Measurements from ENCODE around the gene PDE6B. TPM values are rescaled to one million over a fixed set of nuclear protein-coding genes. Genes with fewer than 3 reads are reported as not detected.

Gene PDE6B
- total RNA-seq, 2 experiments from 2014 or later = 16.1 to 17.7 TPM

DNA sequence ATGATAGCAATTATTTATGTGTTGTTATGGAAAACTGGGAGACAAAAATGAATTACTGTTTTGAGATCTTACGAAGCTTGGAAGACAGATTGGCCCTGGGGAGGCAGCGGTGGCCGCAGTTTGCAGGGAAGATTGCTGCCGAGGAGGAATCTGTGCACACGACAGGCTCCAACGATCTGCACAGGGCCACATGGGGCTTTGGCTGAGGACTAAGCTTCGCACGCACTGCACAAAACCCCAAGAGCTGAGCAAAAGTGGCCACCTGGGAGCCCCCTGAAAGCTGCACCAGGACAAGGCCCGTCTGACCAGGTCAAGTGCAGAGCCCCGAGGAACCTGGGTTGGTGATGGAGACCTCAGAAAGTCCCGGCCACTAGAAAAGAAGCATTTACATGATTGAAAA is 5.2 kb upstream of the PDE6B start:
- Mint-ChIP-seq H3K4me3 (no peak overlapping the region), H3K27me3 (ENCODE audit: low read depth) (peaks cover 6% of the 10 kb centered on the region), H3K4me1 (ENCODE audit: low read depth) (no peaks in the 10 kb centered on the region), H3K27ac (no peak overlapping the region), H3K36me3 (ENCODE audit: low read depth) (no peaks in the 10 kb centered on the region), H3K9me3 (ENCODE audit: insufficient read depth) (no peaks in the 10 kb centered on the region)
- CTCF ChIA-PET = no interaction called here
- ATAC-seq (no peak), DNase-seq (no peak)
- POLR2A ChIA-PET = no interaction called here

DNA sequence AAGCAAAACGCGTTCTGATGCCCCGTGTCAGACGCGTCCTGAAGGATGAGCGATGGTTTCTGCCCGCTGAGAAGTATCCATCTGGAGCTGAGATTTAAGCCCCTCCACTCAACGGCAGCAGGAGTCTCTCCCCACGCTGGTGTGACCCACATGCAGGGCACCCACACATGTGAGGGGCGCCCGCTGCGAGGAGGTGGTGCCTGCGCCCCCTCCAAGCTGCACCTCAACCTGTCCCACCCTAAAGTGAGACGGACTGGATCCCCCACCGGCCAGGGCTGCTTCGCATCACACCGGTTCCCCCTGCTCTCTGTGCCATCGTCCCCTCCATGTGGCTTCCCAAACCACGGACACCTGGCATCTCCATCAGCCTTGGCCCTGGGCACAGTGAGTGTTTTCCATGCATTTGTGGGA is 4.5 kb upstream of the PDE6B start:
- no peak overlapping the region for H3K27ac Mint-ChIP-seq
- no peaks in the 10 kb centered on the region for H3K9me3 Mint-ChIP-seq (ENCODE audit: insufficient read depth)
- no peaks in the 10 kb centered on the region for H3K36me3 Mint-ChIP-seq (ENCODE audit: low read depth)
- no peaks in the 10 kb centered on the region for H3K27me3 Mint-ChIP-seq (ENCODE audit: low read depth)
- DNase-seq = no peak
- H3K4me3 Mint-ChIP-seq = no peak overlapping the region
- POLR2A ChIA-PET = no interaction called here
- no peak for ATAC-seq
- CTCF ChIA-PET = no interaction called here
- H3K4me1 Mint-ChIP-seq (ENCODE audit: low read depth) = no peaks in the 10 kb centered on the region

DNA sequence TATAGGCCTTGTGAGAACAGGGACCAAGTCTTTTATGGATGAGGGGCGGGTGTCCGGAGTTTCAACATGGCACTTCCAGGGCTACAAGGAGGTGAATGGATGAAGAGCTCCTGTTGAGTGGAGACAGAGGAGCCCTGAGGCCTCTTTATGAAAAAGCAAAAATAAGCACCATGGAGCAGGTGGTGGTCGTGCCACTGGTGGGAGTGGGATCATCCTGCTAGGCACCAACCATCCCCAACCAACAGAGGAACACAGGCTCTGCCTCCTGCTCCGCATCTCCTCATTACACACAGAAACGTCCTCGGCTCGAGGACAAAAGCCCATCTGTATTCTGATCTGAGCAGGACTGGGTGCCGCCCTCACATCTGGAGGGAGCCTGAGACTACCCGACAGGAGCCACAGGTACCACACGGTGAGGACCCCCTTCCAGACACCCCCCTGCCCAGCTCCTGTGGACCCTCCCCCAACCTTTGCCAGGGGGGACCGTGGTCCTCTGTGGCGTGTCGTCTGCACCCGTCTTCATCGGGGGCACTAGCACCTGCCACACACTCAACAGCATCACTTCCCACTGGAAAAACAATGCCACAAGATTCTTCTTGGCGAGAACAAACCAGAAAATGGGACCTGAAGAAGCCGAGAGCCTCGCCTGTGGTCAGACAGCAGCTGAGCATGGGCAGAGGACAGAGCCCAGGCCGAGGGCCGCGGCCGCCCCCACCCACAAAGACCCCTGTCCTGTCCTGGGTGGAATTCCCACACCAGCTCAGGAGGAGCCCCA is 3.9 kb upstream of the PDE6B start:
- no peaks in the 10 kb centered on the region for H3K9me3 Mint-ChIP-seq (ENCODE audit: insufficient read depth)
- H3K27me3 Mint-ChIP-seq (ENCODE audit: low read depth) = no peaks in the 10 kb centered on the region
- ATAC-seq (no peak), DNase-seq (no peak)
- POLR2A ChIA-PET = no interaction called here
- CTCF ChIA-PET = no interaction called here
- H3K4me3 Mint-ChIP-seq = no peak overlapping the region
- no peaks in the 10 kb centered on the region for H3K4me1 Mint-ChIP-seq (ENCODE audit: low read depth)
- no peak overlapping the region for H3K27ac Mint-ChIP-seq
- no peaks in the 10 kb centered on the region for H3K36me3 Mint-ChIP-seq (ENCODE audit: low read depth)

DNA sequence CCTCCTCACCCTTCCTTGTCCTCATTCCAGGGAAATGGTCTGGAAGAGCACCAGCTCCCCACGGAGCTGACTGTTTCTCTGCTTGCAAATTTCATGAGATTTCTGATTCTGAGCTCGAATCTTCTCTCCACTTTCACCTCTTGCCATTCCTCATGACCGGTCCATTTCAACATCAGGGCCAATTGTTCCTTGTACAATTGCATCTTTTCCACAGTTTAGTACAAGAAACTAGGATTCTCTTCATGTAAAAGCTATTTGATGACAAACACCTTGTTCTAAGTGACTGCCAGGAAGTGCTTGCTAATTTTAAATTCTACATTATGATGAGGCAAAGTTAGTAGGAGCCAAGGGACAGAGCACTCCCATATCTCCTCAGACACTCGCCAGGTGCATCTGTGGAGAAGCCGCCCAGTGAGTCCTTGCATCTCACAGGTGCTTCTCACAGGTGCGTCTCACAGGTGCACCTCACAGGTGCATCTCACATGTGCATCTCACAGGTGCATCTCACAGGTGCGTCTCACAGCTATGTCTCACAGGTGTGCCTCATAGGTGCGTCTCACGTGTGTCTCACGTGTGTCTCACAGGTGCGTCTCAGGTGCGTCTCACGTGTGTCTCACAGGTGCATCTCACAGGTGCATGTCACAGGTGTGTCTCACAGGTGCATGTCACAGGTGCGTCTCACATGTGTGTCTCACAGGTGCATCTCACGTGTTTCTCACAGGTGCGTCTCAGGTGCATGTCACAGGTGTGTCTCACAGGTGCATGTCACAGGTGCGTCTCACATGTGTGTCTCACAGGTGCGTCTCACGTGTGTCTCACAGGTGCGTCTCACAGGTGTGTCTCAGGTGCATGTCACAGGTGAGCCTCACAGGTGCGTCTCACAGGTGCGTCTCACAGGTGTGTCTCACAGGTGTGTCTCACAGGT is 3.0 kb upstream of the PDE6B start:
- Mint-ChIP-seq H3K4me1 (ENCODE audit: low read depth) (no peaks in the 10 kb centered on the region), H3K27ac (no peak overlapping the region), H3K9me3 (ENCODE audit: insufficient read depth) (no peaks in the 10 kb centered on the region), H3K27me3 (ENCODE audit: low read depth) (no peaks in the 10 kb centered on the region), H3K4me3 (no peak overlapping the region), H3K36me3 (ENCODE audit: low read depth) (no peaks in the 10 kb centered on the region)
- CTCF ChIA-PET = no interaction called here
- POLR2A ChIA-PET = no interaction called here
- no peak for ATAC-seq
- DNase-seq = no peak

DNA sequence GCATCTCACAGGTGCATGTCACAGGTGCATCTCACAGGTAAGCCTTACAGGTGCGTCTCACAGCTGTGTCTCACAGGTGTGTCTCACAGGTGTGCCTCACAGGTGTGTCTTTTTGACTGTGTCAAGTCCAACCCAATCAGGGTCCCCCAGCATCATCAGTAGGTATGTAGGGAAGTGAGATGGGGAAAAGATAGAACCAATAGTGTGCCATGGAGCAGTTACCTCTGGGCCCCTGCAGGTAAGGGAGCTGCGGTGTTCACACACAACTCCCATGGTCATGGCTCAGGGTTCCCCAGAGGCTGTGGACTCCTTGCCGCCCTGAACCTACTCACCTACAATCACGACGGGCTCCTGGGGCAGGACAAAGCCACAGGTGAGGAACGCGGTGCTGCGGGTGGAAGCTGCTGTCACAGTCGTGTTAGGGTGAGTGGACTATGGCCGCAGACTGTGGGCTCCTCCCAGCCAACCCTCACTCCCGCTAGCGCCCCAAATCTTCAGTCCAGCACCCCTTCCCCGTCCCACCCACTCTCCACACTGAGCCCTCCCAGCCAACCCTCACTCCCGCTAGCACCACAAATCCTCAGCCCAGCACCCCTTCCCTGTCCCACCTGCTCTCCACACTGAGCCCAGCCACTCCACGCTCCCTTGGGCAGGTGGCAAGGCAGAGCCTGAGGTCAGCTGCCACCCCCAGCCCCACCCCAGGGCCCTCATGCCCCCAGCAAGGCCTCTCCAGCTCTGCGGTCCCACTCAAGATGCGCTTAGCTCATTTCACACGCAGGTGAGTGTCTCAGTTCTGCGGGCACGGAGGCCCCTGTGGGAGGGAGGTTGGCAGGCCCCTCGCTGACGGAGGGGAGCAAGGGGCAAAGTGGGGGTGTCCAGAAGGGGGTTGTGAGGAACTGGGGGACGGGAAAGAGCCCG is 2.1 kb upstream of the PDE6B start:
- Mint-ChIP-seq H3K9me3 (ENCODE audit: insufficient read depth) (no peaks in the 10 kb centered on the region), H3K4me1 (ENCODE audit: low read depth) (no peaks in the 10 kb centered on the region), H3K4me3 (no peak overlapping the region), H3K27me3 (ENCODE audit: low read depth) (no peaks in the 10 kb centered on the region), H3K27ac (no peak overlapping the region), H3K36me3 (ENCODE audit: low read depth) (no peaks in the 10 kb centered on the region)
- POLR2A ChIA-PET = no interaction called here
- DNase-seq = no peak
- CTCF ChIA-PET = no interaction called here
- no peak for ATAC-seq

DNA sequence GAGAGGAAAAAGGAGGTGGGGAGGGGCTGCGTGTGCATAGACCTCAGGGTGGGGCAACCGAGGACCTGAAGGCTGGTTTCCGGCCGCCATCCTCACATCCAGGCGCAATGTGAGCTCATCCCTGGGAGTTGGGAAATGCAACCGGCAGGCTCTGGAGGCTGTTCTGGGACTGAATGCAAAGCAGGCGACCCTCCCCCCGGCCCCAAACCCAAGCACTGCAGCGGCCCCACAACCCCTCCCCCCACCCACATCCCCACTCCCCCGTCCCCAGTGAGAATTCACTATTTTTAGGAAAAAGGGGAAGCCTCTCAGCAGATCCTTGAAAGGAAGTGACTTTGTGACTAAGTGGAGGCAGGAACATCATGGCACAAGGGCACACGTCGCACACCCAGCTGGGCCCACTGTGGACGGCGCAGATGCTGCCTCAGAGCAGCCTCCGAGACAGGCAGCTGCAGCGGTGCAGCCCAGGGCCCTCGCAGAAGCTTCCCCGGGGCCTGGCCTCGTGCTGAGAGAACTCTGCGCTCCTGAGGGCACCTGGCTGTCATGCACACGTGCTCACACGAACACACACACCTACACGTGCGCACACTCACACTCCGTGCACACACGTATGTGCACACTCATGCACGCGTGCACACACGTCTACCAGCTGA is 1.3 kb upstream of the PDE6B start:
- H3K27ac Mint-ChIP-seq = no peak overlapping the region
- H3K9me3 Mint-ChIP-seq (ENCODE audit: insufficient read depth) = no peaks in the 10 kb centered on the region
- no peaks in the 10 kb centered on the region for H3K27me3 Mint-ChIP-seq (ENCODE audit: low read depth)
- no peak for ATAC-seq
- CTCF ChIA-PET = no interaction called here
- H3K36me3 Mint-ChIP-seq (ENCODE audit: low read depth) = no peaks in the 10 kb centered on the region
- no peaks in the 10 kb centered on the region for H3K4me1 Mint-ChIP-seq (ENCODE audit: low read depth)
- POLR2A ChIA-PET = no interaction called here
- H3K4me3 Mint-ChIP-seq = no peak overlapping the region
- DNase-seq = no peak

DNA sequence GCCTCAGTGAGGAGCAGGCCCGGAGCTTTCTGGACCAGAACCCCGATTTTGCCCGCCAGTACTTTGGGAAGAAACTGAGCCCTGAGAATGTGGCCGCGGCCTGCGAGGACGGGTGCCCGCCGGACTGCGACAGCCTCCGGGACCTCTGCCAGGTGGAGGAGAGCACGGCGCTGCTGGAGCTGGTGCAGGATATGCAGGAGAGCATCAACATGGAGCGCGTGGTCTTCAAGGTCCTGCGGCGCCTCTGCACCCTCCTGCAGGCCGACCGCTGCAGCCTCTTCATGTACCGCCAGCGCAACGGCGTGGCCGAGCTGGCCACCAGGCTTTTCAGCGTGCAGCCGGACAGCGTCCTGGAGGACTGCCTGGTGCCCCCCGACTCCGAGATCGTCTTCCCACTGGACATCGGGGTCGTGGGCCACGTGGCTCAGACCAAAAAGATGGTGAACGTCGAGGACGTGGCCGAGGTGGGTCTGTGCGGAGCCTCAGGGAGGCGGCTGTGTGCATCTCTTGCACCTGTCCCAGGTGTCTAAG is 323 bp downstream of the PDE6B start:
- CTCF ChIA-PET = no interaction called here

DNA sequence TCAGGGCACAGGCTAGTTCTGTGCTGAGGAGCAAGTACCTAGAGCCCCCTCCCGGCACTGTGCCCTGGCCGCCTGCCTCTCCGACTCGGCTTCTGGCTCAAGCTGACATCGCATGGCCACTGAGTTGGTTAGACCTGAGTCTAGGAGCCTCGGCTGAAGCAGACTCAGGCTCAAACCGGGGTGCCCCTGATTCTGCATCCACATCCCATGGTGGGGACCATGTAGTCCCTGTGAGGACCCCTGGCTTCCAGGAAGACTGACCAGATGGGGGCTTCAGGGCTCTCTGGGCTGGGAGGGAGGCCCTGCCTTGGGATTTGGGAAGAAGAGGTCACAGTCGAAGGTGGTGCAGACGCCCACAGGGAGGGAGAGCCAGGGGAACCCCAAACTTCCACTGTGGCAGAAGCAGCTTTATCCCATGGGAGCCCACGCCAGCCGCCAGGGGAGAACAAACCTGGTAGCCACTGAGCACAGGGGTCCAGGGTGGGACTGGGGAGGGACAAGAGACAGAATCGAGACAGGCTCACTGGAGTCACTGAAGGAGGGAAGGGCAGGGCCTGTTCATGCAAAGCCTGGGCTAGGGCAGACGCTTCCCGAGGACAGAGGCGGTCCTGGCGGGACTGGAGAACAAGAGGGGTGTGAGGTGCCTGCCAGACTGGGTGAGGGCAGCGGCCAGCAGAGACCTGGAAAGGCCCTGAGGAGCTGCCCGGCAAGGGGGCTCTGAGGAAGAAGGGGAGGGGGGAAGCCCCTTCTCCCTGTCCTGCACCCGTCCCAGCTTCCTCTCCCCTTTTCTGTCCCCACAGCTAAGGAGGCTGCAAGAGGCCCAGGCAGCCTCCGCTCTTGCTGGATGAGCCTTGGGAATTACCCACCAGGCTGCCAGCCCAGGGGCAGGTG is 1.1 kb downstream of the PDE6B start:
- H3K36me3 Mint-ChIP-seq (ENCODE audit: low read depth) = no peaks in the 10 kb centered on the region
- ChIA-PET CTCF (no interaction called here), POLR2A (no interaction called here)
- H3K27ac Mint-ChIP-seq = no peak overlapping the region
- no peaks in the 10 kb centered on the region for H3K4me1 Mint-ChIP-seq (ENCODE audit: low read depth)
- no peak for ATAC-seq
- H3K4me3 Mint-ChIP-seq = no peak overlapping the region
- no peaks in the 10 kb centered on the region for H3K9me3 Mint-ChIP-seq (ENCODE audit: insufficient read depth)
- no peaks in the 10 kb centered on the region for H3K27me3 Mint-ChIP-seq (ENCODE audit: low read depth)
- DNase-seq = no peak

More for the DNA sequence above, 323 bp downstream of the PDE6B start:
- H3K36me3 Mint-ChIP-seq (ENCODE audit: low read depth) = no peaks in the 10 kb centered on the region
- ATAC-seq (no peak), DNase-seq (no peak)
- no peak overlapping the region for H3K4me3 Mint-ChIP-seq
- POLR2A ChIA-PET = no interaction called here
- no peaks in the 10 kb centered on the region for H3K4me1 Mint-ChIP-seq (ENCODE audit: low read depth)
- H3K27ac Mint-ChIP-seq = no peak overlapping the region
- no peaks in the 10 kb centered on the region for H3K9me3 Mint-ChIP-seq (ENCODE audit: insufficient read depth)
- H3K27me3 Mint-ChIP-seq (ENCODE audit: low read depth) = no peaks in the 10 kb centered on the region

DNA sequence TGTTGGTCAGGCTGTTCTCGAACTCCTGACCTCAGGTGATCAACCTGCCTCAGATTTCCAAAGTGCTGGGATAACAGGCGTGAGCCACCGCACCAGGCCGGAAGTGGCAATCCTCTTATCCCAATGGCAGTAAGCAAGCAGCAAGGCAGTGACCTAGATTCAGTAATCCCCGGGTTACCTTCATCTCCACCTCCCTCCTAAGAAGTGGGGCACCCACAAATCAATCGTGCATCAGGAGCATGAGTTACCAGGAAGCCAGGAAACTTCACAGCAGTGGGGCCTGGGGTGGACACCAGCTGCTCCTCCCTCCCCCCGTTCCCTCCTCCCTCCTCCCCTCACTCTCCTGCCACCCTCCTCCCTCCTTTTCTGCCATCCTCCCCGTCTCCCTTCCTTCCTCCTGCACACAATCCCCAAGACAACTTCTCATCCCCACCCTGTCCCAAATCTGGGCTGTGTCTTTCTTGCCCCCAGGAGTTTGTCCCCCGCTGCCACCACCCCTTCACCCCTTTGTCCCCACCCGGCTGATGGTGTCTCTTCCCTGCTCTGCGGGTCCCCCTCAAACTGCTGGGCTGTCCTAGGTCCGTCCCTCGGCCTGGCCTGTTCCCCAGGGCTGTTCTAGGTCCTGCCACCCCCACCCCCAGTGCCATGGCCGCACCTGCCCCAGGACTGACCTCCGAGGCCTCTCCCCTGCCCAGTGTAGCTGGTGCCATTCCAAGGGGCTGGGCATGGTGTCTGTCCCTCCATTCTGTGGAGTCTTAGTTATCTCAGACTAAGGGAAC is 2.2 kb downstream of the PDE6B start:
- Mint-ChIP-seq H3K36me3 (ENCODE audit: low read depth) (no peaks in the 10 kb centered on the region), H3K27me3 (ENCODE audit: low read depth) (no peaks in the 10 kb centered on the region), H3K27ac (no peak overlapping the region), H3K4me3 (no peak overlapping the region), H3K4me1 (ENCODE audit: low read depth) (no peaks in the 10 kb centered on the region), H3K9me3 (ENCODE audit: insufficient read depth) (no peaks in the 10 kb centered on the region)
- DNase-seq (no peak), ATAC-seq (no peak)
- CTCF ChIA-PET = no interaction called here
- POLR2A ChIA-PET = no interaction called here

DNA sequence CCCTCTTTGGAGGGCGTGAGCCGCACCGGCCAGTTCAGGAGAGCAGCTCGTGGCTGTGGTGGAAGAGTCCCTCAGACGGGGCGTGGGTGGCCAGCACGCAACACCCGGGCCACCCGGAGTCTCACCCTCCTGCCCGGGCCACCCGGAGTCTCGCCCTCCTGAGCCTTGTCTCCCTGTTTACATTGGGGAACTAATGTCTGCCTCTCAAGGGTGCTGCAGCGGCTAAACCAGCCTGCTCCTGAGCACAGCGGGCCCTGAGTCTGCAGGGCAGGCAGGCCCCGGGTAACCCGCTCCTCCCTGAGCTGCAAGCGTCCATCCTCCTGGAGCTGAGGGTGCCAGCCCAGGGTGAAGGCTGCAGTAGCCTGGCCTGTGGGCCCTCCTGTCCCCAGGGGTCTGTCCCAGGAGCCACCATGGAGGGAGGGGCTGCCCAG is 3.0 kb downstream of the PDE6B start:
- Mint-ChIP-seq H3K4me3 (no peak overlapping the region), H3K4me1 (ENCODE audit: low read depth) (no peaks in the 10 kb centered on the region), H3K9me3 (ENCODE audit: insufficient read depth) (no peaks in the 10 kb centered on the region), H3K27ac (no peak overlapping the region), H3K36me3 (ENCODE audit: low read depth) (no peaks in the 10 kb centered on the region), H3K27me3 (ENCODE audit: low read depth) (no peaks in the 10 kb centered on the region)
- ChIA-PET CTCF (no interaction called here), POLR2A (no interaction called here)
- no peak for ATAC-seq
- no peak for DNase-seq

Data from activated CD8-positive, alpha-beta T cell treated with anti-CD3 and anti-CD28 coated beads, Interleukin-2, amount 10 ng/mL, durations not matched to agents 7 days and 5 days (primary cell).